Ascending aorta (tissue), 2 donors: Measurements from ENCODE around the gene MS4A2. TPM values are rescaled to one million over a fixed set of nuclear protein-coding genes. Genes with fewer than 3 reads are reported as not detected.

Experiments used
- DNase-seq, 2 donors: peaks; one replicate each; pipeline ENCODE4 v3.0.0-alpha.2; 2019; ENCODE audit warnings: low spot score in 2 of 2
- H3K27ac ChIP-seq, 2 donors: fragments of 200-600 bp; sonication (generic); one replicate each; pipeline ENCODE4 v1.5.1; 2016 to 2017; ENCODE audit warnings: mild to moderate bottlenecking in 1 of 2
- H3K27me3 ChIP-seq: fragments of 200-600 bp; sonication (generic); one replicate; pipeline ENCODE4 v1.5.1; 2017
- H3K36me3 ChIP-seq, 2 donors: fragments of 200-600 bp; sonication (generic); one replicate each; pipeline ENCODE4 v1.5.1; 2016
- H3K4me1 ChIP-seq, 2 donors: fragments of 200-600 bp; sonication (generic); one replicate each; pipeline ENCODE4 v1.5.1; 2016 to 2017; ENCODE audit warnings: mild to moderate bottlenecking in 1 of 2
- H3K4me3 ChIP-seq, 2 donors: fragments of 200-600 bp; sonication (generic); one replicate each; pipeline ENCODE4 v1.5.1; 2016 to 2017; ENCODE audit warnings: mild to moderate bottlenecking in 1 of 2
- H3K9me3 ChIP-seq, 2 donors: fragments of 200-600 bp; sonication (generic); one replicate each; pipeline ENCODE4 v1.5.1; 2016
- intact Hi-C: fragments of 100-400 bp; cut with DNase I; formaldehyde crosslinking; loops from one replicate; pipeline ENCODE4 v1.15.1; 2023
- total RNA-seq: library from RNA; depleted of rRNA; stranded (reverse); fragments of >200 nt; gene quantifications from one replicate; pipeline ENCODE4 v1.1.0, GENCODE V29; 2016
- TF ChIP-seq, protein P1 (sequence below), 3 experiments: fragments of 200-600 bp in 2 of 3; fragments of 450-650 bp in 1 of 3; sonication (generic) in 2 of 3; IDR thresholded peaks; one replicate each; pipeline ENCODE4 v1.5.1; 2016 to 2019; ENCODE audit warnings: antibody characterized with exemption in 3 of 3, mild to moderate bottlenecking in 1 of 3, moderate library complexity in 1 of 3

Gene MS4A2
- total RNA-seq, 1 donor from 2014 or later: not detected

DNA sequence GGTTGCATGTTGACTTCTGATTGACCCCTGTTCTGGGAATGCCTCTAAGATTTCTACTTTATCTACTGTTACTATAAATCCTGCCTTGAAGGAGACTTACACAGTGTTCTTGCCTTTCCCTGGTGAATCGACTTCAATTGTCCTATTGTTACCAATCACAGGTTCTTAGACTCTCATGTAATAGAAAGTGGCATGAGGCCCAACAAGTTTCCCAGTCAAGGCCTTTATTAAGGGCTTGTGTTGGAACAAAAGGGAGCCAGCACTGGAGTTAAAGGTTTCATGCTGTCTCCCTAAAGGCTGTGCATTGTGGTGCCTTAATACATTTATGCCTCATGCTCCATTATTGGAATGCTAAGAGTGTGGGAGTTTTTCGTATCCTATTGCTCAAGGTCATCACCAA lies 23.3 kb downstream of the MS4A2 start:
- no peaks in the 10 kb centered on the region for H3K9me3 ChIP-seq
- intact Hi-C loops: no loop called here
- no peaks in the 10 kb centered on the region for H3K36me3 ChIP-seq
- H3K4me3 ChIP-seq: no peak overlapping the region
- DNase-seq: no peak
- H3K27ac ChIP-seq: no peak overlapping the region
- TF ChIP-seq, protein P1, sequence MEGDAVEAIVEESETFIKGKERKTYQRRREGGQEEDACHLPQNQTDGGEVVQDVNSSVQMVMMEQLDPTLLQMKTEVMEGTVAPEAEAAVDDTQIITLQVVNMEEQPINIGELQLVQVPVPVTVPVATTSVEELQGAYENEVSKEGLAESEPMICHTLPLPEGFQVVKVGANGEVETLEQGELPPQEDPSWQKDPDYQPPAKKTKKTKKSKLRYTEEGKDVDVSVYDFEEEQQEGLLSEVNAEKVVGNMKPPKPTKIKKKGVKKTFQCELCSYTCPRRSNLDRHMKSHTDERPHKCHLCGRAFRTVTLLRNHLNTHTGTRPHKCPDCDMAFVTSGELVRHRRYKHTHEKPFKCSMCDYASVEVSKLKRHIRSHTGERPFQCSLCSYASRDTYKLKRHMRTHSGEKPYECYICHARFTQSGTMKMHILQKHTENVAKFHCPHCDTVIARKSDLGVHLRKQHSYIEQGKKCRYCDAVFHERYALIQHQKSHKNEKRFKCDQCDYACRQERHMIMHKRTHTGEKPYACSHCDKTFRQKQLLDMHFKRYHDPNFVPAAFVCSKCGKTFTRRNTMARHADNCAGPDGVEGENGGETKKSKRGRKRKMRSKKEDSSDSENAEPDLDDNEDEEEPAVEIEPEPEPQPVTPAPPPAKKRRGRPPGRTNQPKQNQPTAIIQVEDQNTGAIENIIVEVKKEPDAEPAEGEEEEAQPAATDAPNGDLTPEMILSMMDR (IDR thresholded peaks at IDR 0.05): no peak
- H3K27me3 ChIP-seq: no peaks in the 10 kb centered on the region
- no peaks in the 10 kb centered on the region for H3K4me1 ChIP-seq

DNA sequence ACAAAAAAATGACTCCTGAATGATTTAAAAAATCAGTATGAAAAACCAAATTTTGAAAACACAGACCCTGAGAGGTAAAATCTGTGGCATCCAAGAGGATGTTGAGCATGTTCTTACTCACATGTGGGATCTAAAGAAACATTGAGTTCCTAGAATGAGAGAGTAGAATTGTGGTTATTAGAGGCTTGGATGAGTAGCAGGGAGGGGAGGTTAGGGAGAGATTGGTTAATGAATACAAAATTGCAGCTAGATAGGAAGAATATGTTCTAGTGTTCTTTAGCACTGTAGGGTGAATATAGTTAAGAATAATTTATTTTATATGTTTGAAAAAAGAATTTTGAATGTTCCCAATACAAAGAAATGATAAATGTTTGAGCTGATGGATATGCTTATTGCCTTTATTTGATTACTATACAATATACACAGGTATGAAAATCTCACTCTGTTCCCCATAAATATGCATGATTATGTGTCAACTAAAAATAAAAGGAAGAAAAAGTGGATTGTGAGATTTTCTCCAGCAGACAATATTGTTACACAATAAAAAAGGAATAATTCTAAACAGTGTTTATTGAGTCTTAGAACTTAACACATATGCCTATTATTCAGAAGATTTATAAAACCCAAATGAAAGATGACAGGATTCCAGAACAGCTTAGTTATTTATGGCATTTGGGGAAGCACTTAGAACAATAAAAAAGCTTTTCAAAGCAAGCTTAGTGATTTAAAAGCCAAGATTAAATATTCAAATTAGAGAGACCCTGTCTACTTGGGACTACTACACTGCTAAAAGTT lies 28.7 kb downstream of the MS4A2 start:
- H3K27ac ChIP-seq: no peak overlapping the region
- H3K27me3 ChIP-seq: no peaks in the 10 kb centered on the region
- TF ChIP-seq, protein P1 (IDR thresholded peaks at IDR 0.05): no peak
- no peaks in the 10 kb centered on the region for H3K36me3 ChIP-seq
- no peak overlapping the region for H3K4me3 ChIP-seq
- no peak for DNase-seq
- no peaks in the 10 kb centered on the region for H3K4me1 ChIP-seq
- intact Hi-C loops: no loop called here
- no peaks in the 10 kb centered on the region for H3K9me3 ChIP-seq

DNA sequence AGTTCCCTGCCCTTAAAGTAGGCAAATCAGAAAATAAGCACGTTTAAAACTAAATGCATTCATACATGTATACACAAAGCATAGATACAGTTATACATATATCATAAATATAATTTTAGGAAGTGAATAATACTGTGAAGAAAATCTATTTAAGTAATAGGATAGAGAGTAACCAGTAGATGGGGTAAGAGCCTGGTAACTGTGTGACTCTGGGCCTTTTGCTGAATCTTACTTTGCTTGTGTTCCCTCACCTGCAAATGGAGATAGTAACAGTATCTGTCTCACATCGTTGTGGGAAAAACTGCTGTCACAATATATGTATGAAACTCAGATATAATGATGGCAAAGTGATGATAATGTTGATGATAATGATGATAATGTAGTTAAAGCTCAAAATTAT lies 29.9 kb downstream of the MS4A2 start:
- H3K27me3 ChIP-seq: no peaks in the 10 kb centered on the region
- no peaks in the 10 kb centered on the region for H3K36me3 ChIP-seq
- no peak overlapping the region for H3K27ac ChIP-seq
- no peaks in the 10 kb centered on the region for H3K4me1 ChIP-seq
- intact Hi-C loops: no loop called here
- H3K9me3 ChIP-seq: no peaks in the 10 kb centered on the region
- no peak overlapping the region for H3K4me3 ChIP-seq
- no peak for DNase-seq
- TF ChIP-seq, protein P1 (IDR thresholded peaks at IDR 0.05): no peak

DNA sequence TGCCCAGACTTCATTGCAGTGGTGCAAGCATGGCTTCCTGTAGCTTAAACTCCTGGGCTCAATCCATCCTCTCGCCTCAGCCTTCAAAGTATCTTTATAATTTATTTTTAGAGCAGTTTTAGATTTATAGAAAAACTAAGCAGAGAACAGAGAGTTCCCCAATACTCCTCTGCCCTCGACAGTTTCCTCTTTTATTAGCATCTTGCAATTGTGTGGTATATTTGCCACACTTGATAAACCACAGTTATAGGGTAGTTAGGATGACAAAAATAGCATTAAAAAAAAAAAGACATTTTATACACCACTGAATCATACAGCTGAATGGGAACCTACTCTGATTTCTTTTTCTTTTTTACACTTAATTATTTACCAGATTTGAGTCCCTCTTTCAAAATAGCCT lies 31.2 kb downstream of the MS4A2 start:
- TF ChIP-seq, protein P1 (IDR thresholded peaks at IDR 0.05): no peak
- no peaks in the 10 kb centered on the region for H3K36me3 ChIP-seq
- H3K27me3 ChIP-seq: no peaks in the 10 kb centered on the region
- no peak for DNase-seq
- no peak overlapping the region for H3K4me3 ChIP-seq
- no peaks in the 10 kb centered on the region for H3K9me3 ChIP-seq
- intact Hi-C loops: no loop called here
- H3K27ac ChIP-seq: no peak overlapping the region
- H3K4me1 ChIP-seq: no peaks in the 10 kb centered on the region

DNA sequence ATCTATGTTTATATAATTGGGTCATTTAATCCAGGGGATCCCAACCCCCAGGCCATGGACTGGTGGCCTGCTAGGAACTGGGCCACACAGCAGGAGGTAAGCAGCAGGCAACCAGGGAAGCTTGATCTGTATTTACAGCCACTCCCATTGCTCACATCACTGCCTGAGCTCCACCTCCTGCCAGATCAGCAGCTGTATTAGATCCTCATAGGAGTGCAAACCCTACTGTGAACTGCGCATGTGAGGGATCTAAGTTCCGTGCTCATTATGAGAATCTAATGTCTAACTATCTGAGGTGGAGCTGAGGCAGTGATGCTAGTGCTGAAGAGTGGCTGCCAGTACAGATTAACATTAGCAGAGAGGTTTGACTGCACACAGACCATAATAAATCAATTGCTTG lies 32.8 kb downstream of the MS4A2 start:
- intact Hi-C loops: no loop called here
- Histone ChIP-seq H3K36me3 (no peaks in the 10 kb centered on the region), H3K4me1 (no peaks in the 10 kb centered on the region), H3K9me3 (no peaks in the 10 kb centered on the region), H3K27me3 (no peaks in the 10 kb centered on the region), H3K27ac (no peak overlapping the region), H3K4me3 (no peak overlapping the region)
- DNase-seq: no peak
- TF ChIP-seq, protein P1 (IDR thresholded peaks at IDR 0.05): no peak
